ENCODE data around the gene PSME1. TPM values are rescaled to one million over a fixed set of nuclear protein-coding genes. Genes with fewer than 3 reads are reported as not detected.
A peak's percentile ranks its signal among the peaks of the same experiment; 100 is the strongest.

Gene PSME1
- total and polyA plus RNA-seq, 2 of the 4 experiments (the other 2 are of a cell fraction): 42.8 to 106 TPM

DNA sequence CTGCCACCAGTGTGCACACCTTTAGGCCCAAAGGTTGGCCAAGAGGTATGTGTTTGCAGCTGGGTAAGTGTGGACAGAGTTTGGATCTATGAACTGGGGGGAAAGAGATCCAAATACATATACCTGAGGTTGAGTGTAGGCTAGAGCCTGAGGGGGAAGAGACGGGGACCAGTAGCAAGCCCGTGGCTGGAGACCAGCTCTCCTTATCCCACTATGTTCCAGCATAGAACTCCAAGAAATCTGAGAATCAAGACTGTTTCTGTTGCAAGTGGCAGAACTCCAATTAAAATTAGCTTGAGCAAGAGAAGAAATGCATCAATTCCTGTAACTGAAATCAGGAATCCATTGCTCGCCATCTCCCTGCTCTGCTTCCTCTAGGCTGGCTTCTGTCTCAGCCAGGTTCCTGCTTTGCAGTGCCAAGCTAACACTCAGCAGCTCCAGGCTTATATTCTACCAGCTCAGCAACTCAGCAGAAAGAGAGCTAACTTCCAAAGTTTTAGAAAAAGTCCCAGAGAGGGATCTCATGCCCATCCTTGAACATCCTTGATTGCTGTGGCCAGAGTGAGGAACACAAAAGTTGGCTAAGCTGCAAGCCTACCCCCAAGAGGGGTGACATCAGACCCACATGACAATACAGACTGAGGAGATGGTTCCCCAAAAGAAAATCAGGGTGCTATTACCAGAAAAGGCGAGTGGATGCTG is 43.3 kb upstream of the PSME1 start:
- H3K56ac ChIP-seq (ENCODE audit: extremely low read depth, insufficient read depth, low read length): no peak overlapping the region
- H2BK5ac ChIP-seq (ENCODE audit: low read depth, low read length, poor library complexity, severe bottlenecking): no peak overlapping the region
- H3K4me1 ChIP-seq (ENCODE audit: control insufficient read depth, insufficient read depth, low read length): peaks cover 8% of the 10 kb centered on the region
- H2BK20ac ChIP-seq (ENCODE audit: low read depth, low read length): peak overlapping the region; percentile 78
- H3K14ac ChIP-seq (replicated peaks; ENCODE audit: low read depth, low read length): 0 out of 2 replicates have a peak overlapping the region, but pooled peaks have one; percentile 65
- no peak overlapping the region for H3K4me3 ChIP-seq (ENCODE audit: insufficient read depth, low read depth, low read length)
- H3K4me2 ChIP-seq (ENCODE audit: low read depth, low read length): no peak overlapping the region
- H3K4ac ChIP-seq (ENCODE audit: low read depth, low read length): peak overlapping the region; percentile 90
- ChIA-PET POLR2A (ENCODE audit: unreplicated experiment) (no interaction called here), CTCF (interaction anchor here (2.4 to 3.5 kb wide), 3 partner anchors 12 to 35 kb away, joined by 8 to 30 read pairs (median 15); no protein-coding TSS in a partner anchor)
- no peaks in the 10 kb centered on the region for H3K36me3 ChIP-seq (ENCODE audit: control insufficient read depth, insufficient read depth, low read length)
- H3K9me1 ChIP-seq (ENCODE audit: insufficient read depth, low read length): peaks cover 13% of the 10 kb centered on the region
- DNase-seq (no peak), ATAC-seq (ENCODE audit: low read depth) (no peak)
- intact Hi-C loops (cut with micrococcal nuclease): no loop called here
- H2AK9ac ChIP-seq (replicated peaks; ENCODE audit: low read depth, low read length, poor library complexity): no peak overlapping the region
- 100% methylated on average over 1 of the region's 4 CpGs; no CpG with 5 or more reads in 1 of the 2 experiments for WGBS, 2 experiments (ENCODE audit: extremely low coverage in 2 of 2, insufficient read length in 1 of 2)
- no TSS peak for BruUV-seq (replicated peaks)
- peak overlapping the region; percentile 96; the same call in 1 of the 2 replicates for H4K91ac ChIP-seq (ENCODE audit: insufficient read depth, low read depth, low read length)
- TF ChIP-seq, protein P1, sequence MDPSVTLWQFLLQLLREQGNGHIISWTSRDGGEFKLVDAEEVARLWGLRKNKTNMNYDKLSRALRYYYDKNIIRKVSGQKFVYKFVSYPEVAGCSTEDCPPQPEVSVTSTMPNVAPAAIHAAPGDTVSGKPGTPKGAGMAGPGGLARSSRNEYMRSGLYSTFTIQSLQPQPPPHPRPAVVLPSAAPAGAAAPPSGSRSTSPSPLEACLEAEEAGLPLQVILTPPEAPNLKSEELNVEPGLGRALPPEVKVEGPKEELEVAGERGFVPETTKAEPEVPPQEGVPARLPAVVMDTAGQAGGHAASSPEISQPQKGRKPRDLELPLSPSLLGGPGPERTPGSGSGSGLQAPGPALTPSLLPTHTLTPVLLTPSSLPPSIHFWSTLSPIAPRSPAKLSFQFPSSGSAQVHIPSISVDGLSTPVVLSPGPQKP (IDR thresholded peaks at IDR 0.05; ENCODE audit: borderline replicate concordance, low read depth, low read length): no peak
- TF ChIP-seq FOS (IDR thresholded peaks at IDR 0.05; ENCODE audit: low read depth, low read length): no peak
- TF ChIP-seq MAZ (IDR thresholded peaks at IDR 0.05; ENCODE audit: borderline replicate concordance, low read depth, low read length): no peak
- TF ChIP-seq SMC3 (IDR thresholded peaks at IDR 0.05; ENCODE audit: low read depth, low read length): no peak
- TF ChIP-seq RFX5 (IDR thresholded peaks at IDR 0.05; ENCODE audit: low read depth, low read length): no peak
- no peak for TF ChIP-seq MXI1 (IDR thresholded peaks at IDR 0.05; ENCODE audit: borderline replicate concordance, low read depth, low read length)
- TF ChIP-seq CEBPB (IDR thresholded peaks at IDR 0.05; ENCODE audit: low read depth, low read length): no peak
- dilution Hi-C loops (cut with HindIII; ENCODE audit: low sequenced_read_pairs, unreplicated experiment): no loop called here
- no peak overlapping the region for H3K23ac ChIP-seq (ENCODE audit: low read depth, low read length)
- H2AFZ ChIP-seq (replicated peaks; ENCODE audit: low read length, poor library complexity): no peak overlapping the region
- in situ Hi-C loops (cut with MboI; ENCODE audit: low sequenced_read_pairs): loop anchor here (5.0 to 10.0 kb wide), 2 partner anchors 35 to 118 kb away; no protein-coding TSS in a partner anchor
- peaks cover 16 to 27% of the 10 kb centered on the region in 2 experiments for H3K79me1 ChIP-seq (ENCODE audit: low read depth in 1 of 2, low read length in 2 of 2)
- H3K27me3 ChIP-seq (ENCODE audit: control insufficient read depth, insufficient read depth, low read length): no peaks in the 10 kb centered on the region; the same call in 1 of the 2 replicates
- peaks cover 10% of the 10 kb centered on the region; the same call in 1 of the 2 replicates for H4K20me1 ChIP-seq (ENCODE audit: insufficient read depth, low read length)
- H2BK120ac ChIP-seq (ENCODE audit: low read depth, low read length): peak overlapping the region; percentile 49
- H3K27ac ChIP-seq (ENCODE audit: insufficient read depth, low read length): no peak overlapping the region
- H4K8ac ChIP-seq (ENCODE audit: low read depth in 2 of 2, low read length in 2 of 2): peak overlapping the region in 1 of 2 experiments; percentile 94; a peak in 2 of 4 replicates
- H3K9me3 ChIP-seq (ENCODE audit: control insufficient read depth, insufficient read depth, low read length): no peaks in the 10 kb centered on the region
- no peak overlapping the region for H2BK15ac ChIP-seq (ENCODE audit: low read depth, low read length)
- H3K9ac ChIP-seq (ENCODE audit: low read depth, low read length): no peak overlapping the region
- peak overlapping the region; percentile 36; the same call in 1 of the 2 replicates for H2AK5ac ChIP-seq (ENCODE audit: low read depth, low read length)
- no peak overlapping the region for H3K18ac ChIP-seq (ENCODE audit: low read depth, low read length)
- H4K5ac ChIP-seq (ENCODE audit: low read depth, low read length): no peak overlapping the region; the same call in 1 of the 2 replicates

All from IMR-90 (cell line).